ENCODE results near the gene SLC16A3.

SLC16A3 gene

GRCh38 chr17:82278786-82279391 lies 50.0 kb downstream of the SLC16A3 start:
- Histone ChIP-seq H3K27me3 (ENCODE audit: control insufficient read depth, insufficient read depth, low read length) (peaks cover 6% of the 10 kb centered on the region), H3K9me3 (ENCODE audit: control insufficient read depth, low read depth, low read length) (no peaks in the 10 kb centered on the region), H3K27ac (ENCODE audit: low read length) (no peak overlapping the region), H3K9ac (ENCODE audit: low read length) (no peak overlapping the region), H3K4me3 (ENCODE audit: low read length) (no peak overlapping the region), H3K36me3 (ENCODE audit: control insufficient read depth, low read depth, low read length) (no peaks in the 10 kb centered on the region), H3K4me1 (ENCODE audit: control insufficient read depth, low read depth, low read length) (peaks cover 5% of the 10 kb centered on the region)

- no peaks in the 10 kb centered on the region for H3K27me3 ChIP-seq (ENCODE audit: control insufficient read depth, insufficient read depth, low read length)
Measured at GRCh38 chr17:82280537-82280936, 51.7 kb downstream of the SLC16A3 start.

GRCh38 chr17:82281076-82281475 lies 52.2 kb downstream of the SLC16A3 start:
- H3K4me3 ChIP-seq (ENCODE audit: low read length): no peak overlapping the region
- H3K9me3 ChIP-seq (ENCODE audit: control insufficient read depth, low read depth, low read length): no peaks in the 10 kb centered on the region
- no peak overlapping the region for H3K27ac ChIP-seq (ENCODE audit: low read length)
- peaks cover 4% of the 10 kb centered on the region for H3K4me1 ChIP-seq (ENCODE audit: control insufficient read depth, low read depth, low read length)
- H3K36me3 ChIP-seq (ENCODE audit: control insufficient read depth, low read depth, low read length): no peaks in the 10 kb centered on the region
- H3K9ac ChIP-seq (ENCODE audit: low read length): no peak overlapping the region
- H3K27me3 ChIP-seq (ENCODE audit: control insufficient read depth, insufficient read depth, low read length): no peaks in the 10 kb centered on the region

More at GRCh38 chr17:82280537-82280936, 51.7 kb downstream of the SLC16A3 start:
- Histone ChIP-seq H3K27ac (ENCODE audit: low read length) (no peak overlapping the region), H3K36me3 (ENCODE audit: control insufficient read depth, low read depth, low read length) (no peaks in the 10 kb centered on the region), H3K9ac (ENCODE audit: low read length) (no peak overlapping the region), H3K9me3 (ENCODE audit: control insufficient read depth, low read depth, low read length) (no peaks in the 10 kb centered on the region), H3K4me3 (ENCODE audit: low read length) (no peak overlapping the region), H3K4me1 (ENCODE audit: control insufficient read depth, low read depth, low read length) (peaks cover 4% of the 10 kb centered on the region)

- no peak overlapping the region for H3K9ac ChIP-seq (ENCODE audit: low read length)
- H3K36me3 ChIP-seq (ENCODE audit: control insufficient read depth, low read depth, low read length): no peaks in the 10 kb centered on the region
- H3K4me3 ChIP-seq (ENCODE audit: low read length): no peak overlapping the region
- H3K27me3 ChIP-seq (ENCODE audit: control insufficient read depth, insufficient read depth, low read length): no peaks in the 10 kb centered on the region
- no peak overlapping the region for H3K27ac ChIP-seq (ENCODE audit: low read length)
- no peaks in the 10 kb centered on the region for H3K9me3 ChIP-seq (ENCODE audit: control insufficient read depth, low read depth, low read length)
- H3K4me1 ChIP-seq (ENCODE audit: control insufficient read depth, low read depth, low read length): peaks cover 4% of the 10 kb centered on the region
Measured at GRCh38 chr17:82281502-82282238, 52.8 kb downstream of the SLC16A3 start.

GRCh38 chr17:82282239-82283207 lies 53.7 kb downstream of the SLC16A3 start:
- Histone ChIP-seq H3K27me3 (ENCODE audit: control insufficient read depth, insufficient read depth, low read length) (no peaks in the 10 kb centered on the region), H3K27ac (ENCODE audit: low read length) (no peak overlapping the region), H3K4me3 (ENCODE audit: low read length) (no peak overlapping the region), H3K9ac (ENCODE audit: low read length) (no peak overlapping the region), H3K9me3 (ENCODE audit: control insufficient read depth, low read depth, low read length) (no peaks in the 10 kb centered on the region), H3K4me1 (ENCODE audit: control insufficient read depth, low read depth, low read length) (peaks cover 4% of the 10 kb centered on the region), H3K36me3 (ENCODE audit: control insufficient read depth, low read depth, low read length) (no peaks in the 10 kb centered on the region)

- Histone ChIP-seq H3K27me3 (ENCODE audit: control insufficient read depth, insufficient read depth, low read length) (no peaks in the 10 kb centered on the region), H3K36me3 (ENCODE audit: control insufficient read depth, low read depth, low read length) (no peaks in the 10 kb centered on the region), H3K27ac (ENCODE audit: low read length) (no peak overlapping the region), H3K4me1 (ENCODE audit: control insufficient read depth, low read depth, low read length) (peaks cover 4% of the 10 kb centered on the region), H3K9me3 (ENCODE audit: control insufficient read depth, low read depth, low read length) (no peaks in the 10 kb centered on the region), H3K9ac (ENCODE audit: low read length) (no peak overlapping the region), H3K4me3 (ENCODE audit: low read length) (no peak overlapping the region)
Measured at GRCh38 chr17:82283208-82283749, 54.4 kb downstream of the SLC16A3 start.

GRCh38 chr17:82285141-82285540 lies 56.3 kb downstream of the SLC16A3 start:
- no peaks in the 10 kb centered on the region for H3K9me3 ChIP-seq (ENCODE audit: control insufficient read depth, low read depth, low read length)
- no peak overlapping the region for H3K4me3 ChIP-seq (ENCODE audit: low read length)
- H3K9ac ChIP-seq (ENCODE audit: low read length): no peak overlapping the region
- no peaks in the 10 kb centered on the region for H3K27me3 ChIP-seq (ENCODE audit: control insufficient read depth, insufficient read depth, low read length)
- H3K27ac ChIP-seq (ENCODE audit: low read length): no peak overlapping the region
- H3K36me3 ChIP-seq (ENCODE audit: control insufficient read depth, low read depth, low read length): no peaks in the 10 kb centered on the region
- H3K4me1 ChIP-seq (ENCODE audit: control insufficient read depth, low read depth, low read length): no peaks in the 10 kb centered on the region

- no peaks in the 10 kb centered on the region for H3K9me3 ChIP-seq (ENCODE audit: control insufficient read depth, low read depth, low read length)
- H3K9ac ChIP-seq (ENCODE audit: low read length): no peak overlapping the region
- H3K4me1 ChIP-seq (ENCODE audit: control insufficient read depth, low read depth, low read length): no peaks in the 10 kb centered on the region
- H3K27me3 ChIP-seq (ENCODE audit: control insufficient read depth, insufficient read depth, low read length): no peaks in the 10 kb centered on the region
- no peaks in the 10 kb centered on the region for H3K36me3 ChIP-seq (ENCODE audit: control insufficient read depth, low read depth, low read length)
- H3K4me3 ChIP-seq (ENCODE audit: low read length): no peak overlapping the region
- no peak overlapping the region for H3K27ac ChIP-seq (ENCODE audit: low read length)
Measured at GRCh38 chr17:82287013-82287867, 58.4 kb downstream of the SLC16A3 start.

GRCh38 chr17:82287868-82288801 lies 59.3 kb downstream of the SLC16A3 start:
- Histone ChIP-seq H3K4me3 (ENCODE audit: low read length) (no peak overlapping the region), H3K27me3 (ENCODE audit: control insufficient read depth, insufficient read depth, low read length) (no peaks in the 10 kb centered on the region), H3K36me3 (ENCODE audit: control insufficient read depth, low read depth, low read length) (no peaks in the 10 kb centered on the region), H3K4me1 (ENCODE audit: control insufficient read depth, low read depth, low read length) (no peaks in the 10 kb centered on the region), H3K9me3 (ENCODE audit: control insufficient read depth, low read depth, low read length) (no peaks in the 10 kb centered on the region), H3K27ac (ENCODE audit: low read length) (no peak overlapping the region), H3K9ac (ENCODE audit: low read length) (no peak overlapping the region)

Measured in iPS-18a (cell line).